C4-2B (cell line): ENCODE results near the gene SLC7A10.
"Not testable (repeated sequence)": the region's sequence is repeated elsewhere in the genome, so short reads cannot be mapped to it uniquely, and the experiment has no call there.

Source experiments
- H3K27ac ChIP-seq: fragments of 450-650 bp; 2 replicates; pipeline ENCODE4 v1.5.1; 2017
- ZFX ChIP-seq: fragments of 450-650 bp; IDR thresholded peaks from 2 replicates; pipeline ENCODE4 v1.6.1; 2017
- TF ChIP-seq, protein P1 (sequence below): fragments of 450-650 bp; conservative IDR thresholded peaks from 2 replicates; pipeline ENCODE4 v1.5.1; 2017; ENCODE audit warnings: mild to moderate bottlenecking

The SLC7A10 gene

DNA sequence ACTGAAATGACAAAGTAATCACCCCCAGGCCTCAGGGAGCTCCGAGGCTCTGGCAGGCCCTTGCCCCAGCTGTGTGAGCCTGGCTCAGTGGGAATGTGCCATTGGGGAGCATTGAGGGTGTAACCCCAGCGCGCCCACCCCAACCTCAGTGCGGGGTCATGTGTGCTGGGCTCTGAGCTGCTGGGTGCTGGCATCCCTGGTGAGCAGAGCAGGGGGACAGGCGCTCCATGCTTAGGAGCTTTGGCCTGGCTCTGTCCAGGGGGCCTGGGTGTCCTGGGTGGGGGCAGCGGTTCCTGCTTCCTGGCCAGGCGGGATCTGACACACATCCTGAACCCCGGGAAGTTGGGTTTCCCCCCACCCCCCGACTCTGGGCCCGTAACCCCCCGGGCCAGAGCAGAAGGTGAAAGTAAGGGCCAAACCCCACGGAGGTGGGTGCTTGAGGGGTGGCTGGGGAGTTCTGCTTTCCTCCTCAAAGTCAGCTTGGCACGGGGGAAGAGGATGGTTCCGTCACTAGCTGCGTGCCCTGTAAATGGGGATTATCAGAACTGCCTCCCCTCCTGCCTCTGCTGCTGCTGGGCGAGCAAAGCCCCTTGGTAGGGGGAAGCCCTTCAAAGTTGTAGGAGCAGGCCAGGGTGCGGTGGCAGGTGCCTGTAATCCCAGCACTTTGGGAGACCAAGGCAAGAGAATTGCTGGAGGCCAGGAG, 29.9 kb downstream of the SLC7A10 start:
- no peak for TF ChIP-seq ZFX
- TF ChIP-seq, protein P1, sequence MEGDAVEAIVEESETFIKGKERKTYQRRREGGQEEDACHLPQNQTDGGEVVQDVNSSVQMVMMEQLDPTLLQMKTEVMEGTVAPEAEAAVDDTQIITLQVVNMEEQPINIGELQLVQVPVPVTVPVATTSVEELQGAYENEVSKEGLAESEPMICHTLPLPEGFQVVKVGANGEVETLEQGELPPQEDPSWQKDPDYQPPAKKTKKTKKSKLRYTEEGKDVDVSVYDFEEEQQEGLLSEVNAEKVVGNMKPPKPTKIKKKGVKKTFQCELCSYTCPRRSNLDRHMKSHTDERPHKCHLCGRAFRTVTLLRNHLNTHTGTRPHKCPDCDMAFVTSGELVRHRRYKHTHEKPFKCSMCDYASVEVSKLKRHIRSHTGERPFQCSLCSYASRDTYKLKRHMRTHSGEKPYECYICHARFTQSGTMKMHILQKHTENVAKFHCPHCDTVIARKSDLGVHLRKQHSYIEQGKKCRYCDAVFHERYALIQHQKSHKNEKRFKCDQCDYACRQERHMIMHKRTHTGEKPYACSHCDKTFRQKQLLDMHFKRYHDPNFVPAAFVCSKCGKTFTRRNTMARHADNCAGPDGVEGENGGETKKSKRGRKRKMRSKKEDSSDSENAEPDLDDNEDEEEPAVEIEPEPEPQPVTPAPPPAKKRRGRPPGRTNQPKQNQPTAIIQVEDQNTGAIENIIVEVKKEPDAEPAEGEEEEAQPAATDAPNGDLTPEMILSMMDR, result no peak
- peak overlapping the region; percentile 82 for H3K27ac ChIP-seq

DNA sequence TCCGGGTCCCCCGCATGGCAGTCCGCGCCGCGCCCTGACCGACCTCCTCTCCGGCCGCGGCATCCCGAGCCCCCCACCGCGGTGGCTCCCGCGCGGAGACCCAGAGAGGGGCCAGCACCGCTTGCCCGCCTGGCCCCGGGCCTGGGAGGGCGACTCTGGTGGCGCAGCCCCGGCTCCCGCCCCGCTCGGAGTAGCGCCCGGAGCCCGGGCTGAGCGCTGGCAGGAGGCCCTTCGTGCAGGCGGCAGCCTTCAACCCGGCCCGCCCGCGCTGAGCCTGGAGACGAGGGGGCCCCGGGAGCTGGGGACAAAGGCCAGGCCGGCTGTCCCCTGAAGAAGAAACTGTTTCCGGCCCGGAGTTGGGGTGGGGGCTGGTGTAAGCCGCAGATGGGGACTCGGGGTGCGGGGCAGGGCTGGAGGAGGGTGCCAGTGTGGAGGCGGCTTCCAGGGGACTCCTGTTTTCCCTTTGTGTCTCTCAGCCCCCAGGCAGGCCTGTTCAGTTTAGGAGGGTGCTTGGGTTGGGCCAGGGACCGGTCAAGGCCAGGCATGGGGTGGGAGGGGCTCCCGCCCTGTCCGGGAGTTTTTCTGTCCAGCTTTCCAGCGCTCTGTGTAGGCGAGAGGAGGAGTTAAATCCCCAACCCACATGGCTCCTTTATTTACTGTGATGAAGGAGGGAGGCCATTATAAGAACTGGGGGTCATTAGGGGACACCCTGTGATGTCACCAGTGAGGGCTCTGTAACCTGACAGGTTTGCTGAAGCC, 30.6 kb downstream of the SLC7A10 start:
- H3K27ac ChIP-seq, result peak overlapping the region; percentile 82
- TF ChIP-seq, protein P1, result no peak
- peak; percentile 93 for TF ChIP-seq ZFX

DNA sequence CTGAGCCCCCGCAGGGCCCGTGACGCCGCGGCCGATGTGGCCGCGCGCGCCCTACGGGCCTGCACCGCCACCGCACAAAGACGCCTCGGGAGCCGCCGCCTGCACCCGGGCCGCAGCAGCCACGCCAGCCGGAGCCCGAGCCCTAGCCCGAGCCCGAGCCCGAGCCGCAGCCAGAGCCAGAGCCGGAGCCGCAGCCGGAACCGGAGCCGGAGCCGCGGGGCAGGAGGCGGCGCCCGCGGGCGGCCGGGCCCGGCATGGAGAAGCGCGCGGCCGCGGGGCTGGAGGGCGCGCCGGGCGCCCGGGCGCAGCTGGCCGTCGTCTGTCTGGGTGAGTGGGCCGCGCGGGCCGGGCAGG, 31.1 kb downstream of the SLC7A10 start:
- TF ChIP-seq, protein P1, result no peak
- TF ChIP-seq ZFX, result no peak
- H3K27ac ChIP-seq, result peak overlapping the region; percentile 82

DNA sequence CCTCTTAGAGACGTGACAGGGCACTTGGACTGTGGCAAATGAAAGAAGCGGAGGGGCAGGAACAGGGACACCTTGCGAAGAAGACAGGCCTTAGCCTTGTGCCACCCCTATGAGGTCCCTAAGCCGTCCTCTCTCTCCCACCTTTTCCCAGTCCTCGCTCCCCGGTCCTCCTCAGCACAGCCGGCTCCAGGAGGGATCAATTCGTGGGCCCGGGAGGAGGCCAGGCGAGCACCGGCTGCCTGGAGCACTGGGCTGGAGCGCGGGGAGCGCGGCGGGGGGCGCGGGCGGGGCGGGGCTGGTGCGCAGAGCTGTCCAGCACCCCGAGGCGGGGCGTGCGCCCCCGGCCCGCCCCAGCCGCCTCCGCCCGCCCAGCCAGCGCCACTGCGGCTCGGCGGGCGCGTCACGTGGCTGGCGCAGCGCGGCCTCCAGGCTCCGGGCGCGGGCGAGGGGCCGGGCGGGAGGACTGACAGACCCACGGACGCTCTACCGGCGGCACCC, 31.7 kb downstream of the SLC7A10 start, which contains the start of gene LRP3:
Gene LRP3 (plus strand): TSS at position 466 of the 498 bp plus-strand sequence. CDS start 456 bp downstream, outside the sequence.
- TF ChIP-seq, protein P1, result no peak
- H3K27ac ChIP-seq, result peak within 1 kb of the TSS; percentile 82

DNA sequence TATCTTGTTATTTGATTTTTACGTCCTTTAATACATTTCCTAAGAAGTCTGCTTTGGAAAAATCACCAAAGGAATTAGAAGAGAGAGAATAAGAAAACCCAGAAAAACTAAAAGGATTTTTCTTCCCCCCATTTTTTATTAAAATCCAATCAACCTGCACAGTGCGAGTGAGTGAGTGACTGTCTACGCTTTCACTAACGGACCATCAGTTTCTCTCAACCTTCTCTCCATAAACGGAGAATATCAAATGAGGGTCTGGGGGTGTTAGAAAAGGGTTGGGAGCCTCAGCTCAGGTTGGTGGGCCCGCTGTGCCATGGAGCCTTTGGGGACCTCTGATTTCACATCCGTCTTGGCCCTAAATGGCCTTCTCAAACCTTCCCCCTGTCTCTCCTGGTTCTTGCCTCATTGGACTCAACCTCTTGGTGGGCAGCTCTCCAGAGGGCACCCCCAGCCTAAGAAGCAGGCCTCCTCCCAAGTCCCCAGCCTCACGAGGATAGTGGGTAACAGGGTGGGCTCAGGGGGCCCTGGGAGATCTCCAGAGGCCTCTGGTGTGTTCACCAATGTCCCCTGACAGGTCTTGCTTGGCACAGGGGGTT, 32.3 kb downstream of the SLC7A10 start:
- no peak overlapping the region; the same call in 1 of the 2 replicates for H3K27ac ChIP-seq

DNA sequence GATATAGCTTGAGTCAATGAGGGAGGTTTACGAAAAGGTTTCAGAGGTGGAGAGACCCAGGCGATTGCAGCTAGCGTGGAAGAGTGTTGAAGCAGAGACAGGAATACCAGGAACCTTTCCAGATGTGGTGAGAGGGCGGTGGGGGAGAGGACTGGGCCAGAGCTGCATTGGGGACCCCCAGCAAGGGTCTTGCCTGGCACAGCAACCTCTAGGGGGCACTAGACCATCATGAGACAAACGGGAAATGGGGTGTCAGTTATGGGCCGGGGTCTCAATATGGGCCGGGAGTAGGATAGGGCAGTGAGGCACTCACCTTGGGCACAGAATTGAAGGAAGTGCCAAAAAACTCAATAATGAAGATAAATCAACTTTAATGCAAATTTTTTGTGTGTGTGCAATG, 33.6 kb downstream of the SLC7A10 start:
- TF ChIP-seq, protein P1, result no peak
- TF ChIP-seq ZFX, result no peak
- no peak overlapping the region for H3K27ac ChIP-seq

More for the DNA sequence above, 32.3 kb downstream of the SLC7A10 start:
- TF ChIP-seq, protein P1, result no peak
- no peak for TF ChIP-seq ZFX

DNA sequence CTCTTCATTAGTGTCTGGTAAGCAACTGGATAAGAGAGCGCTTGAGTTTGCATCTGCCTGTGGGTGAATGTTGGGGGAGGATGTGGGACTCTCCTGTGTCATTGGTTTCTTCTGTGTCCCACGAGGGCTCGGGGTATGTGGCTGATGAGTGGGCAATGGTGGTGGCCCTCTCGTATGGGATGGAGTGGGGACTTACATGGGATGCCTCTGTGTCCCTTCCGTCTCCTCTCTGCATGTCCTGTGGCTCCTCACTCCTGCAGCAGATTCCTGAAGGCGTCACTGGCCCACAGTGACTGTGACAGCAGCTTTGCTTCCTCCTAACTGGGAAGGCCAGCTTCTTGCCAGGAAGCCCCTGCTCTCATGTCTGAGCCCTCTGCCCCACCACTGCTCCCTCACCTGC, 34.1 kb downstream of the SLC7A10 start:
- no peak for TF ChIP-seq ZFX
- TF ChIP-seq, protein P1, result no peak
- no peak overlapping the region for H3K27ac ChIP-seq

DNA sequence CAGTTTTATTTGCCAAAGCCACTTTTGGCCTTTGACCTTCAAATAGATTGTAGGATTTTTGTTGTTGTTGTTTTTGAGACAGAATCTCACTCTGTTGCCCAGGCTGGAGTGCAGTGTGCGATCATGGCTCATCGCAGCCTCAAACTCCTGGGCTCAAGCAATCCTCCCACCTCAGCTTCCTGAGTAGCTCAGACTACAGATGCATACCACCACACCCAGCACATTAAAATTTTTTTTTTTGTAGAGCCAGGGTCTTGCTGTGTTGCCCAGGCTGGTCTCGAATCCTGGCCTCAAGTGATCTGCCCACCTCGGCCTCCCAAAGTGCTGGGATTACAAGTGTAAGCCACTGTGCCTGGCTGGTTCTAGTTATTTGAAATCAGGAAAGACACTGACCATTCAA, 34.6 kb downstream of the SLC7A10 start:
- not testable (repeated sequence) for H3K27ac ChIP-seq
